Right kidney (tissue), 1 donor: Measurements from ENCODE around the gene ATP9B.

Experiments used
- DNase-seq: peaks from one replicate; pipeline ENCODE4 v3.0.0-alpha.2; 2016

The ATP9B gene

GRCh38 chr18:79397830-79398761, 328.9 kb downstream of the ATP9B start:
- DNase-seq, result peak; percentile 56

GRCh38 chr18:79399275-79400081, 330.3 kb downstream of the ATP9B start:
- DNase-seq, result peak; percentile 69

GRCh38 chr18:79400091-79400590, 330.9 kb downstream of the ATP9B start:
- DNase-seq, result peak; percentile 26

GRCh38 chr18:79400591-79401381, 331.6 kb downstream of the ATP9B start:
- peak; percentile 35 for DNase-seq

DNA sequence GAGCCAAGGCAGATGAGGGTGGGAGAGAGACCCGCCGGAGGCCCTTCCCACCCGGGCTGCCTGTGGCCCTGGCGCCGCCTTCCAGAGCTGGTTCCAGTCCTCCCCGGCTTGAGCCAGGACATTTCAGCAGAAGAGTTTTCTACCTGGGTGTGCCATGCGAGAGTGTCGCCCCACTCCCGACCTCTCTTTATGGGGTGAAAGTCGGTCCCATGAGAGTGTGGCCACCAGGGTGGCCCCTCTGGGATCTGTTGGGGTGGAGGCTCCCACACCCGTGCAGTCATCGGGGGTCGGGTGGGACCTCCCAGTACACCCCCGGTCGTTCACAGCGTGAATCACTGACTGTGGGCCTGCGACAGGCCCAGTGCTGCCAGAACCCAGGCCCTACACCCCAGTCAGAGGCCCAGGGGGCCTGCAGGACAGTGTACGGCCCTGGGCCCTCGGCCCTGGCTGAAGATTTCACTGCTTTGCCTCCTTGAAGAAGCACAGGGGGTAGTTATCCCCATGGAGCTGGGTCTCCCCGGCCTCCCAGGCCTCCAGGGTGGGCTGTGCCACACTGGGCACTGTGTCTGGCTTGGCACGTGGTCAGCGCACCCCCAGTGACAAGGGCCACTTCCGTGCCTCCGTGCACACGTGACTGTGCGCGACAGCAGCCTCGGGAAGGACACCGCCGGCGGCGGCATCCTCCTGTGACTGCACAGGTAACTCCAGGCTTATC, 332.5 kb downstream of the ATP9B start:
- DNase-seq, result peak; percentile 22

DNA sequence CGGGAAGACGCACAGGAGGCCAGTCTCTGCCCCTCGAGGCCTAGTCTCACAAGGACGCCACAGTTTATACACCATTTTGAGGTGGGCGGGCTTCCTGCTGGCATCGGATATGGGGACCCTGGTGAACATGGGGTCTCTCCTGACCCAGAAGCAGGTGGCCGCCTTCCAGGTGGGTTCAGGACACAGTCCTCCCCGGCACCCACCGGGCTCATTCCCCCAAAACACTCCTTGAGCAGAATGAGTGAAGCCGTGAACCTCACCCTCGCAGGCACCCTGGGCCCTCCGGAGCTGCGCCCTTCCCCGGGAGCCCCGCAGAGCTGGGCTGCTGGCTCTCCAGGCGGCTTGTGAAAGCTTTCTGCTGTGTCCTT, 333.0 kb downstream of the ATP9B start:
- DNase-seq, result peak; percentile 18

DNA sequence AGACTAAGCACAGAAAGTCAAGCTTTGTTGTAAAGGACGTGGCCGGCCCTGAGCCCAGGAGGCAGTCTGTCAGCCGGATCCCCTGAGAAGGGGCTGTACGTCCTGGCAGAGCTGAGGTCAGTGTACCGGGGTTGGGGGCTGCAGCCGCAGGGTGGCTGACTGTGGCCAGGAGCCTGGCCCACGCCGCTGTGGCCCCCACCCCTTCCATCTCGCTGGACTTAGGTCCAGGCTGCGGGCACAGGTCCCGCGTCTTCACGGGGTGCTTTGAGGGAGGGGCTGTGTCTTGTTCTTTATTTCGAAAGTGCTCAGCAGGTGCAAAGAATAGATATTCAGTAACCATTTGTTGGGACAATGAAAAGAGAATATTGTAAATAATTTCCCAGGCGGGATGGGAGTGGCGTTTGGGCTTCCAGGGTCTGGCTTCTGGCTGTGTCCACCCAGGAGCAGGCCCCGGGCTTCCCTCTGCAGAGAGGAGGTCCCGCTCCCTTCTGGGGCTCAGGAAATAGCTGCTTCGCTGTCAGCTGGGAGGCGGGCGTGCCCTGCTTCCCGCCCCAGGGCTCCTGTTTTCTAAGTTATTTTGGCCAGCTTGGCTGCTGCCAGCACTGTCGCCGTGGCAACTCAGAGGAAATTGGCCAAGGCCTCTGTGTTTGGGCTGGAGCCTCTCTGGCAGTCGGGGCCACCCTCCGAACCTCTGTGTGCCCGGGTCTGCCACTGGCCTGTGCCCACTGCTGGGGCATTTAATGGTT, 334.0 kb downstream of the ATP9B start:
- peak; percentile 31 for DNase-seq

DNA sequence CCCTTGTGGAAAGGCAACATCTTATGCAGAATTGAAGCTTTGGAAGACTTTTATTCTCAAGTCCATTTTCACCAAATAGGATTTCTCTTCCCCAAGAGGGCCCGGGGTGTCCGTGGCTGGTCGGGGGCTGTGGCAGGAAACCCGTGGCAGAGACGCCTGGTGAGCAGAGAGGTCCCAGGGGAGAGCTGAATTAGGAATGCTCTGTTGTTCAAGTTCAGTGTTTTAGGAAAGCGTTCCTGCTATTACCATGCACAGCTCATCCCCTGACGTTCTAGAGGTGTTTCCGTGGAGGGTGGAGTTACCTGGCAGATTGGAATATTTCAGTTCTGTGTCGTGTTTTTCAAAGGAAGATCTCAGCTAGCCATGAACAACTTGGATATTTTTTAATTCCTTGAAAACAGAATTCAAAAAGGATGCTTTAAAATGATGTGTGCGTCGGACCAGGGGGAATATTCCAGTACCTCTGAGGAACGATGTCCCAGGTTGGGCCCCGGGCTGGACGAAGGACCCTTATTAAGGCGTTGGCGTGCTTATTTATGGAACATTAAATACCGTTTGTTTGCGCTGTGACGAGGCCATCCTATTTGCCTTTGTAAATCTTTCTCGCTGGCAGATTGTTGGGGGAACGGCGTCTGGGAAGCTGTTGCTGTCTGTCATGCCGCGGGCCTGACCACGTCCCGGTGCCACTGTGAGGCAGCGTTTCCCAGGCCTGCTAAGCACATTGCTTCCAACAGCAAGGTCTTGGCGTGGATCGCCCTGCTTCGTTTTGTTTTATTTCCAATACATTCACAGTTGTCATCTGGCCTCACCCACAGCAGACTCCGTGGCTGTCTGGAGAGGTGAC, 334.8 kb downstream of the ATP9B start:
- no peak for DNase-seq

DNA sequence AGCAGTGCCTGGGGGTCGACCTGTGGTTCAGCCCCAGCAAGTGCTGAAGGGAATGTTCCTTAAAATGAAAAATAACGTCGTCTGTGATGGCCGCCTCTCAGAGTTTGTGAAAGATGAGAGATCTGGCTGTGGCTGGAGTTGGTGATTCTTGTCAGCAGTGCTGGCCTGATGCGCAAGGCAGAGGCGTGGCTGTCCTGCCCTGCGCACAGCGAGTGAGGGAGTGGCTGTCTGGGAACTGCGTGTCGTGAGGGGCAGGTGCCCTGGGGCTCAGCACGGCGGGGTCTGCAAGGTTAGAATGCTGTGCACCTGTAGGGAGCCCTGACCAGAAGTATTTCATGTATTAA, 335.3 kb downstream of the ATP9B start:
- DNase-seq, result no peak

GRCh38 chr18:79405019-79405780, 336.0 kb downstream of the ATP9B start:
- peak; percentile 16 for DNase-seq

DNA sequence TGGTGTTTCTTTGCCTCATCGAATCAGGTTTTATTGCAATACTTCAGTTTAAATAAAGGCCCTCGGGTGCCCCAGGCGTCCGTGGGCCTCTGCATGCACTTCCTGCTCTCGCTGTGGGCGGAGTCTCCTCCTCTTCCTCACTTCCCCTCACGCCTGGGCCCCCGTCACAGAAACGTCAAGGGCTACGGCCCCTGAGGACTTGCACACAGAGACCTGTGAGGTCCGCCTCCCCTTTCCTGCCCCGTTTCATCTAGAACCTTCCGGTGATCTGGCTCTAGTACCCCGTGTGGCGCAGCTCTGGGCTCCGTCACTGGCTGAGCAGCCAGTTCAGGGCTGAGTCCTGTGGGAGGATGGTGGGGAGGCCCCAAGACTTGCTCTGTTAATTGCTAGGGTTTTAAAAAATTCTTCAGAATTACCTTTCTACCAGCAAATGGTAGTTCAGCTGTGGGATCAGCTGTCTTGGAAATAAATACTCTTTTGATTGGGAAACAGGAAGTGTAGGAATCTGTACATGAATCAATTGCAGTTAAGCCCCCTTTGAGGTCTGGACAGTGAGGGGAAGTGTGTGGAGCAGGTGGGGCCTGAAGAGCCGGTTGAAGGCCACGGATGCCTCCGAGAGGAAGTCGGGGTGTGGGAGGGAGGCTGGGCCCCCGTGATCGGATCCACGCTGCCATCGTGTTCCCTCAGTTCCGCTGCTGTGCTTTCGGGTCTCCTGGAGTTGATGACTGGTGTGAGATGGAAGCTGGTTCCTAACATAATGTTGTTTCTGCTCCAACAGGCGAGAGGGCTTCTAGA, 336.8 kb downstream of the ATP9B start:
- DNase-seq, result peak; percentile 13

DNA sequence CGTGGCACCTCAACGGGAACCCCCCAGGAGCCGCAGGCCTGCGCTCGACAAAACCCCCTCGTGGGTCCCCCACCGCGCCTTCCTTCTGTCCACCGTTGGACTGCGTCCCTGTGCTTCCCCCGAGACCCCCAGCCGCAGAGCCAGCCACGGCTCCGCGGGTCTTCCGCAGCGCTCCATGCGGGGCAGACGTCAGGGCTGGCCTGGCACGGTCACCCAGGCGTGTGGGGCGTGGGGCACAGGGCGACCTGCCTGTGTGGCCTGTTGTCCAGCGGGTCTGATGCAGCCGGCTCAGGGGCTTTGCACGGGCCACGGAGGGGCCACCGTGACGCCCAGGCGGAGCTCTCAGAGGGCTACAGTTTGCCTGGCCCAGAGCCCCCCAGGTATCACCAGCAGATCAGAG, 337.5 kb downstream of the ATP9B start:
- DNase-seq, result no peak

GRCh38 chr18:79409313-79409712, 340.1 kb downstream of the ATP9B start:
- DNase-seq, result no peak

DNA sequence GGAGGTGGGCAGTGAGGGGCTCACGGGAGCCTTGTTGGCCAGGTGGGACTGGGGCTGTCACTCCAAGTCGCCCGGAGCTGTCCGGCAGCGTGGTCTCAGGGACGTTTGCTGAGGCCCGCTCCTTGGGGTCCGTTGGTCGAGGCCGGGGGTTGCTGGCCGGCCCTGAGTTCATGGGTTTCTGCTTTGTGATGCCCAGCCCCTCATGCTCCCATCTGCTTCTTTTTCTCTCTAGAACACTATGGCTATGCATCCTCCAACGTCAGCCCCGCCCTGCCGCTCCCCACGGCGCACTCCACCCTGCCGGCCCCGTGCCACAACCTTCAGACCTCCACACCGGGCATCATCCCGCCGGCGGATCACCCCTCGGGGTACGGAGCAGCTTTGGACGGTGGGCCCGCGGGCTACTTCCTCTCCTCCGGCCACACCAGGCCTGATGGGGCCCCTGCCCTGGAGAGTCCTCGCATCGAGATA, 341.0 kb downstream of the ATP9B start:
- no peak for DNase-seq

DNA sequence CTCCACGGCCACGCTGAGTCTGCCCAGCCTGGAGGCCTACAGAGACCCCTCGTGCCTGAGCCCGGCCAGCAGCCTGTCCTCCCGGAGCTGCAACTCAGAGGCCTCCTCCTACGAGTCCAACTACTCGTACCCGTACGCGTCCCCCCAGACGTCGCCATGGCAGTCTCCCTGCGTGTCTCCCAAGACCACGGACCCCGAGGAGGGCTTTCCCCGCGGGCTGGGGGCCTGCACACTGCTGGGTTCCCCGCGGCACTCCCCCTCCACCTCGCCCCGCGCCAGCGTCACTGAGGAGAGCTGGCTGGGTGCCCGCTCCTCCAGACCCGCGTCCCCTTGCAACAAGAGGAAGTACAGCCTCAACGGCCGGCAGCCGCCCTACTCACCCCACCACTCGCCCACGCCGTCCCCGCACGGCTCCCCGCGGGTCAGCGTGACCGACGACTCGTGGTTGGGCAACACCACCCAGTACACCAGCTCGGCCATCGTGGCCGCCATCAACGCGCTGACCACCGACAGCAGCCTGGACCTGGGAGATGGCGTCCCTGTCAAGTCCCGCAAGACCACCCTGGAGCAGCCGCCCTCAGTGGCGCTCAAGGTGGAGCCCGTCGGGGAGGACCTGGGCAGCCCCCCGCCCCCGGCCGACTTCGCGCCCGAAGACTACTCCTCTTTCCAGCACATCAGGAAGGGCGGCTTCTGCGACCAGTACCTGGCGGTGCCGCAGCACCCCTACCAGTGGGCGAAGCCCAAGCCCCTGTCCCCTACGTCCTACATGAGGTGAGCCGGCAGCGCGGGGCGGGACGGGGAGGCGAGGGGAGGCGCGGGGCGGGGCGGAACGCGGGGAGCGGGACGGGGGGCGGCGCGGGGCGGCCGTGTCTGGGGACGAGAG, 341.8 kb downstream of the ATP9B start:
- DNase-seq, result no peak

GRCh38 chr18:79411614-79412526, 342.7 kb downstream of the ATP9B start:
- DNase-seq, result peak; percentile 43
